ENCODE results near the gene NADSYN1. TPM values are rescaled to one million over a fixed set of nuclear protein-coding genes. Genes with fewer than 3 reads are reported as not detected.

The NADSYN1 gene
- total RNA-seq, 1 donor from 2014 or later: 71.0 TPM

DNA sequence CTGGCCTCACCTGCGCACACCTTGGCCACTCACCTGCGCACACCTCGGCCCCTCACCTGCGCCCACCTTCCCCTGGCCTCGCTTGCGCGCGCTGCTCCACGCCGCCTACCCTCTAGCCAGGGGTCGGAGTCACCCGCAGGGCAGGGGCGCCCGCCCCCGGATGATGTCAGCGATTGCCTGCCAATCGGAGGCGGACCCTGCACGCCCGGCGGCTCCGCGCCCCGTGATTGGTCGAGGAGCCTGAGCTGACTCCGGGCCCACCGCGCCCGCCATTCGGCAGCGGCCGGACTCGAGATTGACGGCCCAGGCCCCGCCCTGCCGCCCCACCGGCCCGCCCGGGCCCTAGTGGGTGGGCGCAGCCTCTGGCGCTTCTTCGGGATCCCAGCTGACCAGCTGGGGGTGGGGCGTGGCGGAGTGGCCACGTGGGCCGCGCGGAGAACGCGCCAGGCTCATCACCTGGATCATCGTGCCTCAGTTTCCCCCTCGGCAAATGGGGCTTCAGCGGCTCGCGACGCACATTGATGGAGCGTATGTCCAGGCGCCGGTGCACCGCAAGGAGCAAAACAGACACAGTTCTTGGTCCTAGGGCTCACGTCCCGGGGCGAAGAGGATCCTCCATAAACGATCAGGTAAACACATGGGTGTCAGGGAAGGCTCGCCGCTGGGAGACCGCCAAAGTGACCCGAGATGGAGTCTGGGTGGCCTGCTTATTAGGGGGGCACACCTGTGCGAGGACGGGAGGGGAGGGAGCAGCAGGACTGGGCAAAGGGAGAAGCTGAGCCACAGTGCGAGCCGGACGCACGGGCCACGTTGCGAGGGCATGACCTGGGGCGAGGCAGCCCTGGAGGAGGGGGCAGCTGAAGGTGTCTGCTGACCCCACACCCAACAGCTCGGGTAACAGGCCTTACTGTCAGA, 4.5 kb upstream of the NADSYN1 start, which contains the start of gene DHCR7:
TSS of gene DHCR7 (minus strand) at position 137 of the 915 bp plus-strand sequence. CDS start 3,441 bp downstream, outside the sequence.
- TF ChIP-seq, protein P1, sequence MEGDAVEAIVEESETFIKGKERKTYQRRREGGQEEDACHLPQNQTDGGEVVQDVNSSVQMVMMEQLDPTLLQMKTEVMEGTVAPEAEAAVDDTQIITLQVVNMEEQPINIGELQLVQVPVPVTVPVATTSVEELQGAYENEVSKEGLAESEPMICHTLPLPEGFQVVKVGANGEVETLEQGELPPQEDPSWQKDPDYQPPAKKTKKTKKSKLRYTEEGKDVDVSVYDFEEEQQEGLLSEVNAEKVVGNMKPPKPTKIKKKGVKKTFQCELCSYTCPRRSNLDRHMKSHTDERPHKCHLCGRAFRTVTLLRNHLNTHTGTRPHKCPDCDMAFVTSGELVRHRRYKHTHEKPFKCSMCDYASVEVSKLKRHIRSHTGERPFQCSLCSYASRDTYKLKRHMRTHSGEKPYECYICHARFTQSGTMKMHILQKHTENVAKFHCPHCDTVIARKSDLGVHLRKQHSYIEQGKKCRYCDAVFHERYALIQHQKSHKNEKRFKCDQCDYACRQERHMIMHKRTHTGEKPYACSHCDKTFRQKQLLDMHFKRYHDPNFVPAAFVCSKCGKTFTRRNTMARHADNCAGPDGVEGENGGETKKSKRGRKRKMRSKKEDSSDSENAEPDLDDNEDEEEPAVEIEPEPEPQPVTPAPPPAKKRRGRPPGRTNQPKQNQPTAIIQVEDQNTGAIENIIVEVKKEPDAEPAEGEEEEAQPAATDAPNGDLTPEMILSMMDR (IDR thresholded peaks at IDR 0.05; ENCODE audit: unreplicated experiment): no peak
- Mint-ChIP-seq H3K4me3 (peak within 1 kb of the TSS; percentile 91), H3K36me3 (peaks cover 25% of the 10 kb centered on the region), H3K27ac (peak within 1 kb of the TSS; percentile 90), H3K27me3 (ENCODE audit: low read depth) (no peaks in the 10 kb centered on the region), H3K9me3 (peaks cover 7% of the 10 kb centered on the region), H3K4me1 (peaks cover 46% of the 10 kb centered on the region)
- peak; percentile 94 to 96 for DNase-seq (ENCODE audit: low spot score in 2 of 2, unreplicated experiment in 2 of 2)

DNA sequence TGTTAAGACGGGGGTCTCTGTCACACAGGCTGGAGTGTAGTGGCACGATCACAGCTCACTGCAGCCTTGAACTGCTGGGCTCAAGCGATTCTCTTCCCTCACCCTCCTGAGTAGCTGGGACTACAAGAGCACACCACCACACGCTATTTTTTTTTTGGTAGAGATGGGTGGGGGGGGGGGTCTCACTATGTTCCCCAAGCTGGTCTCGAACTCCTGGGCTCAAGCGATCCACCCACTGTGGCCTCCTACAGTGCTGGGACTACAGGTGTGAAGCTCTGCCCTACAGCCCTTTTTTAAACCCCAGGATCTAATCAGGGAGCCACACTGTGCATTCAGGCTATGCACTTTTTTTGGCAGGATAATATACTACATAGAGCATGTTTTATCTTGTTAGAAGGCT, 3.4 kb upstream of the NADSYN1 start:
- Mint-ChIP-seq H3K9me3 (peaks cover 7% of the 10 kb centered on the region), H3K4me1 (peaks cover 53% of the 10 kb centered on the region), H3K36me3 (peaks cover 22% of the 10 kb centered on the region), H3K4me3 (peak overlapping the region; percentile 91), H3K27me3 (ENCODE audit: low read depth) (no peaks in the 10 kb centered on the region), H3K27ac (peak overlapping the region; percentile 75)
- TF ChIP-seq, protein P1 (IDR thresholded peaks at IDR 0.05; ENCODE audit: unreplicated experiment): no peak
- no peak for DNase-seq (ENCODE audit: low spot score in 2 of 2, unreplicated experiment in 2 of 2)

DNA sequence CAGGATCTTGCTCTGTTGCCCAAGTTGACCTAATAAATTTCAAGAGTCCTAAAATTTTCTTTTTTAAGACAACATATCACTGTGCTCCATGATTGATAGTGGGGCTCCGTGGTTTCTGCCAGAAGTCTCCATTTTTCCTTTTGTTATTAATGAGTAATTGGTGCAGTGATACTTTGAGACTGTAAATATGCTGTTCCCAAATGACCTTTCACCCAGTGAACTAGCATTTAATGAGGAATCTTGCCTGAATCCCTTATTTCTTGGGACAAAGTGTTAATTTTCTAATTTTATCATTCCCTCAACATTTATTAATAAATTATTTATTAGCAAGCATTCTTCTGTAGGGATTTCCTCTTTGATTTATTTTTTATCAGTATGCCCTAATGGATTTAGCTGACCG, 2.5 kb upstream of the NADSYN1 start:
- H3K4me1 Mint-ChIP-seq: peaks cover 55% of the 10 kb centered on the region
- H3K36me3 Mint-ChIP-seq: peaks cover 14% of the 10 kb centered on the region
- H3K27me3 Mint-ChIP-seq (ENCODE audit: low read depth): no peaks in the 10 kb centered on the region
- peaks cover 7% of the 10 kb centered on the region for H3K9me3 Mint-ChIP-seq
- H3K27ac Mint-ChIP-seq: no peak overlapping the region
- TF ChIP-seq, protein P1 (IDR thresholded peaks at IDR 0.05; ENCODE audit: unreplicated experiment): no peak
- H3K4me3 Mint-ChIP-seq: no peak overlapping the region
- DNase-seq (ENCODE audit: low spot score in 2 of 2, unreplicated experiment in 2 of 2): no peak

DNA sequence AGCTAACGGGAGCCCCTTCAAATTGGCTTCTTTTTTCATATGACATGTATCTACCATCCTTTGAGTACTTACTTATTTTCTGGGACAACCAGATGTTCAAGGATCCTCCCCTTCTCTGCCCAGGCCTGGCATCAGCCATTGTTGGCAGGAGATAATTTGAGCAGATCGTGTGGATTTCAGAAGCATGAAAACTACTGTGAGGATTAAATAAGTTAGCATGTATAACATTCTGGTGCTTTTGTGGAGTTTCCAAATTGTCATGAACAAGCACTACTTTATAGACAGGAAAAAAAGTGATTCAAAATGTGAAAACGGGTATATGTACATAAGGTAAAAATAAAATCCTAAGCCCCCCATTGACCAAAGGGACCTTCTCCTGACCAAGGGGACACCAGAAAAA, 2.1 kb upstream of the NADSYN1 start:
- TF ChIP-seq, protein P1 (IDR thresholded peaks at IDR 0.05; ENCODE audit: unreplicated experiment): no peak
- no peak for DNase-seq (ENCODE audit: low spot score in 2 of 2, unreplicated experiment in 2 of 2)
- Mint-ChIP-seq H3K27ac (no peak overlapping the region), H3K36me3 (peaks cover 11% of the 10 kb centered on the region), H3K4me1 (peaks cover 55% of the 10 kb centered on the region), H3K27me3 (ENCODE audit: low read depth) (no peaks in the 10 kb centered on the region), H3K4me3 (no peak overlapping the region), H3K9me3 (peaks cover 5% of the 10 kb centered on the region)

DNA sequence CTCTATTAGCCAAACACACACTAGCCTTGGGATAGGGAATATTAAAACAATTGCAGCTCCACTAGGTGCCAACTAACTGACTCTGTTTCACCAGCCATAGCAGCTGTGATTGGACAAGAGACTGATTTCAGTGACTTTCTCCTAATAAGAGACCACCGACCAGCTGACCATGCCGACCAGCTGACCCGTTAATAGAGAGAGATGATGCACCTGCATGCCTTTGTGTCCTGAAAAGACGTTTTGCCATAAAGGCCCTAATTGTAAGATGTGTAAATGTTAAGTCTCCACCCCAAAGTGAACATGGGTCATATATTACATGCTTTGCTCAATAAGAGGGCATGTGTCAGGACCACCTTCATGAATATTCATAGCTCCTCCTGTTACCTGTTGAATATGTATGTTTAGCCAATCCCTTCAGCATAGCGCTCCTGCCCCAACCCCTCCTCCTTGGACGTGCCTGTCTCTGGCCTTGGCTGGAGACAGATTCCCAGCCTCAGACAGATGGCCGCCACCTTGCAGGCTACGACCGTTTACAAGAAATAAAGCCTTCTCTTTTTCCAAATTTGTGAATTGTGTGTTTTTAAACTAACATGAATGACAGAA, 1.3 kb upstream of the NADSYN1 start:
- DNase-seq (ENCODE audit: low spot score in 2 of 2, unreplicated experiment in 2 of 2): no peak
- Mint-ChIP-seq H3K9me3 (no peaks in the 10 kb centered on the region), H3K4me3 (peak overlapping the region; percentile 85), H3K36me3 (peaks cover 12% of the 10 kb centered on the region), H3K27me3 (ENCODE audit: low read depth) (no peaks in the 10 kb centered on the region), H3K4me1 (peaks cover 53% of the 10 kb centered on the region), H3K27ac (peak overlapping the region; percentile 57)
- TF ChIP-seq, protein P1 (IDR thresholded peaks at IDR 0.05; ENCODE audit: unreplicated experiment): no peak
